ENCODE measurements around the gene SCN4A. TPM values are rescaled to one million over a fixed set of nuclear protein-coding genes. Genes with fewer than 3 reads are reported as not detected.

SCN4A gene
- total RNA-seq, 1 experiment from 2014 or later: 0.37 TPM

DNA sequence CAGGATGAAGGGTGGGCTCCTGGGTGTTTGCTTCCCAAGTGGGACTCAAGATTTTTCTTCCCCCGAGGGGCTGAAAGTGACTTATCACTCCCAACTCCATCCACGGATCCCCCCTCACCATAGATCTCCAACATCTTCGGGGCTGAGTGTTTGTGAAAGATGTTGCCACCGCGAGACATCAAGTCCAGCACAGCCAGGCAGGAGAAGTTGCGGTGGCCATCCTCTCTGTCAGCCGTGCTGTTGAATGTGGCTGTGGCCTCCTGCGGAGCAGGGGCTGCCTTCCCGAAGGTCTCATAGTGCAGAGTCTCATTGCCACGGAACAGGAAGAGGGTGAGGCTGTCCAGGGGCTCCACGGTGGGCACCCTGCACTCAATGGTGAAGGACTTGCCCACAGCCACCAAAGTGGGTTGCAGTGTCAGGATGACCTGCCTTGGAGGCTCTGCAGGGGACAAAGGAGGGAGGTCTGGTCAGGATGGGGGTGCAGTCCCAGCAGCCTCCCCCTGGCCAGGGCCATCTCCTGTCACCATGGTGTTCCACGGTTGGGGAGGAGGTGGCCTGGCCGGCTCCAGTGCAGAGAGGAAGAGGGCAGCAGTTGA lies 30.9 kb upstream of the SCN4A start:
- in situ Hi-C loops (cut with HindIII; ENCODE audit: low pct_unique_long_range_greater_than_20kb, low sequenced_read_pairs): no loop called here
- no peak for DNase-seq (ENCODE audit: low read depth)

DNA sequence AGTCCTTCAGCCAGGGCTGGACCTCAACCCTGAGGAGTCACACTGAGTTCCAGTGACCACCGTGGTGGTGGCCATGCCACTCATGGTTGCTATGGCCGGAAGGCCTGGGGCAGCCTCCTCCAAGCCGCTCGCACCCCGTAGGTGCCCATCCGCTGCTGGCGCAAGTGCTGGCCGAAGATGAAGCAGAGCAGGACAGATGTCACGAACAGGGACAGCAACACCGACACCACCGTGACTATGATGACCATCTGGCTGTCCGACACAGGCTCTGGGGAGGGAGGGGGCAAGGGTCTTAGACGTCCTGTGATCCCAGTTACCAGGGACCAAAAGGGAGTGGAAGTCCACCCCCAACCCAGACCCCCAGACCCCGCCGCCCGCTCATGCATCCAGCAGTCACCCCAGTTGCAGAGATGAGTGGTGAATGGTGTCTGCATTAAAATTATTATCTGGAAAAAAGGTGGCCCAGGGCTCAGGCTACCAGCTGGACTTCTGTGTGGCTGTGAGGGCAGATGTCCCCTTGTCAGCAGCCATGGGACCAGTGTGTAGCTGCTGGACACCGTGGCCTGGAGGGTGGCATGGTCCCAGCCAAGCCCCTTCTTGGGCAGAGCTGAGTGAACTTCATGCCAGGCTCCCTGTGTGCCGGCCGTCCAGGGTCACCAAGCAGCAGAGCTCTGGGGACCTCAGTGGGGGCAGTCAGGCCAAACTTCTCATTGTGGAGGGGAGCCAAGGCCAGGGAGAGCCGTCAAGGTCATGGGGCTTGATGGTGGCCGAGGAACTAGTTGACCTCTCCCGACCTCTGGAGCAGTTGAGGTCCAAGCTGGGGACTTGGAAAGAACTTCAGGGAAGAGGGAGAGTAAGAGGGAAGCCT lies 30.2 kb upstream of the SCN4A start:
- in situ Hi-C loops (cut with HindIII; ENCODE audit: low pct_unique_long_range_greater_than_20kb, low sequenced_read_pairs): no loop called here
- no peak for DNase-seq (ENCODE audit: low read depth)

DNA sequence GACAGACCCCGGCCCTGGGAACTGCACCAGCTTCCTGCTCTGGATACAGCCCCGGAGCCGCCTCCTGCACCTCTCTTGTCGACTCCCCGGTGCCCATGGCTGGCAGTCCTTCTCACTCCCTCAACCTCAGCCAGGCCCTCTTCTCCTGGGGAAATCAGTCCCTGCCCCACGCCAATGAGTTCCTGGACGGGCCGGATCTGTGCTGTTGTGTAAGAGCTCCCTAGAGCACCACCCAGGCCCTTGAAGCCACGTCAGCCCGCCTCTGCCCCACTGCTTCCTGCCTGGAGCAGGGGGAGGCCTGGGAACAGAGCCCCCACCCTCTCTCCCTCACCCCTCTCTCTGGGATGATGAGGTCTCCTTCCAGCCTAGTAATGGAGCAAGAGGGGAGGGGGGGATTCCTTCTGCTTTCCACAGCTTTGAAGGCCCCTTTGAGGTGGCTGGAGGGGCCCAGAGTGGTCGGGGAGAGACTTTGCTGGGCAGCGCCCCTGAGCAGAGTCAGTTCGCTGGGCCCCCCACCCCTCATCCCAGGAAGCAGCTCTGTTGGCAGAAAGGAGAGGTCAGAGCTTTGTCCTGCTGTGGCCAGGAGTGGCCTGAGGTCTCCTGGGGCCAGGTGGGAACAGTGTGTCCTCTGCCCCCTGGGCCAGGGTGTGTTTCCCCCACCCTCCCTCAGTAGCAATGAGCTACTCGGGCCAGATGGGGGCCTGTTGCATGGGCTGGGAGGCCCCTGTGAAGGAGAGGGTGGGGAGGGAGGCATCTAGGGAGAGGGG lies 29.2 kb upstream of the SCN4A start:
- in situ Hi-C loops (cut with HindIII; ENCODE audit: low pct_unique_long_range_greater_than_20kb, low sequenced_read_pairs): no loop called here

DNA sequence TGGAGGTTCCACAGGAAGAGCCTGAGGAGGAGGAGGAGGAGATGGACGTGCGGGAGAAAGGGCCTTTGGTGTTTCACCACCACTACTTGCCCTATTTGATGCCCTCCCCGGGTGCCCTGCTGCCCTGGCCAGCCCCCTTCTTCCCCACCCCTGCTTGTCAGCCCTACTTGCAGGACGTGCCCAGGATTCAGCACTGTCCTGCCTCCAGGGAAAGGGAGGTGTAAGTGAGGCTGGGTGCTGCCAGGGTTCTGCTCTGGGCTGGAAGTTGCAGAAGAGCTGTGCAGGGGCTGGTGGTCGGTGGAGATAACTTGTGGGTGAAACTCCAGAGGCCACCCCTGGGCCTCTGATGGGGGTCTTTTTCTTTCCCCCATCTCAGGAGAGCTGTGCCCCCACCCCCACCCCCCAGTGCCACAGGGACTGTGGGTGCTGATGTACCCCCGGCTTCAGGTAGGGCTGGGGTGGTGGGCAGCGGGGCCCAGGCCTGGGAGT lies 28.4 kb upstream of the SCN4A start:
- DNase-seq (ENCODE audit: low read depth): no peak
- in situ Hi-C loops (cut with HindIII; ENCODE audit: low pct_unique_long_range_greater_than_20kb, low sequenced_read_pairs): no loop called here

More for the DNA sequence above, 29.2 kb upstream of the SCN4A start:
- no peak for DNase-seq (ENCODE audit: low read depth)

DNA sequence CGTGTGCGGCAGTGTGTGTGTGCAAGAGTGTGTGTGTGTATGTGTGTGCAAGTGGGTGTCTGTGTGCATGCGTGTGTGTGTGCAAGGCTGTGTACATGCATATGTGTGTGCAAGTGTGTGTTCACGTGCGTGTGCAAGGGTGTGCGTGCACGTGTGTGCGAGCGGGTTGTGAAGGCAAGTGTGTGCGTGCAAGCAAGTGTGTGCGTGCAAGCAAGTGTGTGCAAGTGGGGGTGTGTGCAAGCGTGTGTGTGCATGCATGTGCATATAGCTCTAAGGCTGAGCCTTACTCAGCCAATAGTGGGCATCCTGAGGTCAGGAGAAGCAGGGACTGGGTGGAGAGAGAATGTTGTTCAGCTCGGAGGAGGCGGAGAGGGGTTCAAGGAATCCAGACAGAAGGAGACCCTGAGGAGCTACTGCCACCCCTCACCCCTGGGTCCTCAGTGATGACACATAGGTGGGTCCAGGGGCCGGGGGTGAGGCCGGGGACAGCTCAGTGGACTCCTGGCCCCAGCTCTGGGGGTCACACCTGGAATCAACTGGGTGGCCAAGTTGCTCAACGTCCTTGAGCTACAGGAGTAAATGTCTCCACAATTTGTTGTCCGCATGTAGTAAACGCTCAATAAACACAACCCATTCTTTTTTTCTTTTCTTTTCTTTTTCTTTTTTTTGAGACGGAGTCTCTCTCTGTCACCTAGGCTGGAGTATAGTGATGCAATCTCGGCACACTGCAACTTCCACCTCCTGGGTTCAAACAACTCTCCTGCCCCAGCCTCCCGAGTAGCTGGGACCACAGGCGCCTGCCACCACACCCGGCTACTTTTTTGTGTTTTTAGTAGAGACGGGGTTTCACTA lies 27.2 kb upstream of the SCN4A start:
- DNase-seq (ENCODE audit: low read depth): no peak
- in situ Hi-C loops (cut with HindIII; ENCODE audit: low pct_unique_long_range_greater_than_20kb, low sequenced_read_pairs): no loop called here

DNA sequence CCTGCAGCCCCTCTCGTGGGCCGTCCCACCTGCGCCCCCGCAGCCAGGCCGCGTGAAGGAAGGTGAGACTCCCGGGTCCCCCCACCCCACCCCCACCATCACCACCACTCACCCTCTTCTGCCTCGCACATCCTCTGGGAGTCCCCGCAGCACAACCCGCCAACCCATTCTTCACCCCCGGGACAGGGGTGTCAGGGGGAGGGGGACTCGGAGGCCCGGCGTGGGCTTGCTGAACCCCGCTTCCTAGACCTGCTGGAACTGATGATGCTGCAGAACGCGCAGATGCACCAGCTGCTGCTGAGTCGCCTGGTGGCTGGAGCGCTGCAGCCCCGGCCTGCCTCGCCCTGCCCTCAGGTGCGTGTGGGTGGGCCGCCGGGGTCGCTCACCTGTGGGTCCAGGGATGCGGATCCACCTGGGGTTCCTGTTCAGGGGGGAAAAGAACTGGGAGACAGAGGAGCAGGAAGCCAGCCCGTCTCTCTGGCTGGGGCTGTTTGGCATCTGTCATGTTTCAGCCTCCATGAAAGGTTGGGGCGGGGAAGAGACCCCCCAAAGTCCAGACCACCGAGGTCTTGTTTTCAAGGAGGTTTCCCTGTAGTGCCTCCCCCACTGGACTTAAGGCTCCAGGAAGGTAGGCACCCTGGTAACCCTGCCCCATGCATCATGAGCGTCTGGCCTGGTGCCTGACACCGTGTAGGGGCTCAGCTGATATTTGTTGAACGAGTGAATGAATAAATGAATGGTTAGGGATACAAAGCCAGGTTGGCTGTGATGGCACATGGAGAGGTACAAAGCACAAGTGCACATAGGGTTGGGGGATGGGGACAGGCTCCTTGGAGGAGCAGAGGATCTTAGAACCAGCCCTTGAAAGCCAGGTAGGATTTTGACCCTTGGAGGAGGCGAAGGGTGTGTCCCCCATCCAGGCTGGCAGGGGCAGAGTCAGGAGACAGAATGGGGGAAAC lies 26.3 kb upstream of the SCN4A start:
- in situ Hi-C loops (cut with HindIII; ENCODE audit: low pct_unique_long_range_greater_than_20kb, low sequenced_read_pairs): no loop called here
- DNase-seq (ENCODE audit: low read depth): no peak

DNA sequence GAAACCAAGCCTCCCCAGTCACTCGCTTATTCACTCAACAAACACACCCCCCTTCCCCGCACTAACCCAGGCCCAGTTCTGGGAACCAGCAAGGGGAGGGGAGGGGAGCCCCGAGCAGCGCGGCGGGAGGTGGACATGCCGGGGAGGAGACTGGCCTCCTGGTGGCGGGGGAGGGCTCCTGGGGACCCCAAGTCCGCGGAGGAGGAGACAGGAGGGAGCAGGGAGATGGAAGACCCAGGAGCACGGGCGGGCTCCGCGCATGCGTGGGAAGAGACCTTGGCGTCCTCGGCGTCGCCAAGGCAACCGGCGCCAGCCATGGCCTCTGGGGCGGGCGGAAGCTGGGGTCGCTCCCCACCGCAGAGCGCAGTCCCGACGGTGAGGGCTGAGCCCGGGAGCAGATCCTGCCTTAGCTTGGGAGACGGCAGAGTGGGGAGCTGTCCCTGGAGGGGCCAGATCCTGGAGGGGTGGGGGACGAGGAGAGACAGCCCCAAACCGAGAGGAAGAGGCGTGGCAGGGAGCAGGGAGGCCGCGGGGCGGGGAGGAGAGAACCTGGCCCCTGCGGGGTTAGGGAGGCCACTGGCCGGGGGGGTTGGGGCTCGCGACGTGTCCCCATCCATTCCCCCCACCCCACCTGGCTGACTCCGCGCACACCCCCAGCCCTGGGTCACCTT lies 25.5 kb upstream of the SCN4A start, which contains the start of gene PRR29:
Gene PRR29 (plus strand): TSS at position 302 of the 671 bp plus-strand sequence. CDS start 14 bp downstream, at position 316.
- in situ Hi-C loops (cut with HindIII; ENCODE audit: low pct_unique_long_range_greater_than_20kb, low sequenced_read_pairs): no loop called here
- peak; percentile 48 for DNase-seq (ENCODE audit: low read depth)

DNA sequence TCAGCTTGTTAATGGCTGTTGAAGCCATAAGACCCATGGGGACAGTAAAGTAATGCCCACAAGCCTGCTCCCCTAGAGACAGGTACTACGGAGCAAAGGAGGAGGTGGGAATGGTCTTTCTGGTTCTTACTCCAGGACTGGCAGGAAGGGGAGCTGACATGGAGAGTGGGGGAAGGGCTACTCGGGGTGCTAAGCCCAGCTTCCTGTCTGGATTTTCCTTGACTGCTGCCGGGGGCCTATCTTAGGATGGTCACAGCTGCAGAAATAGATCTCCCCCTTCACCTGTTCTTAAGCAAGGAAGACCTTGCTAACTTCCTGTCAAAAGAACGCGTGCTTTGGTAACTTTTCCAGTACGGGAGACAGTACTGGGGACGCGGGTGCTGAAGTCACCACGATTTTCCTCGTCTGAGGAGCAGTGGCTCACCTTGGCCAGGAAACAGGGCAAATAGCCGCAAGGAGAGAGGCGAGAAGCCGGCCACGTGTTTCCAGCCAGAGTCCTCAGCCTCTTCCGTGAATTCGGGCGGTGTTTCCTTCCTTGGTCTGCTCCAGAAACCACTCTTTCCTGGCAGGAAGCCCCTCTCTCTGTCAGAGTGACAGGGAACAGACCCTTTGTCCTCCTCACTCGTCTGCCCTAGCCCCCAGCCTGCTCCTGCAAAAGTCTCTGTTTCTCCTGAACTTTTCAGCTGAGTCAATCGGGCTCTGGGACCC lies 24.8 kb upstream of the SCN4A start:
- in situ Hi-C loops (cut with HindIII; ENCODE audit: low pct_unique_long_range_greater_than_20kb, low sequenced_read_pairs): no loop called here
- DNase-seq (ENCODE audit: low read depth): no peak

DNA sequence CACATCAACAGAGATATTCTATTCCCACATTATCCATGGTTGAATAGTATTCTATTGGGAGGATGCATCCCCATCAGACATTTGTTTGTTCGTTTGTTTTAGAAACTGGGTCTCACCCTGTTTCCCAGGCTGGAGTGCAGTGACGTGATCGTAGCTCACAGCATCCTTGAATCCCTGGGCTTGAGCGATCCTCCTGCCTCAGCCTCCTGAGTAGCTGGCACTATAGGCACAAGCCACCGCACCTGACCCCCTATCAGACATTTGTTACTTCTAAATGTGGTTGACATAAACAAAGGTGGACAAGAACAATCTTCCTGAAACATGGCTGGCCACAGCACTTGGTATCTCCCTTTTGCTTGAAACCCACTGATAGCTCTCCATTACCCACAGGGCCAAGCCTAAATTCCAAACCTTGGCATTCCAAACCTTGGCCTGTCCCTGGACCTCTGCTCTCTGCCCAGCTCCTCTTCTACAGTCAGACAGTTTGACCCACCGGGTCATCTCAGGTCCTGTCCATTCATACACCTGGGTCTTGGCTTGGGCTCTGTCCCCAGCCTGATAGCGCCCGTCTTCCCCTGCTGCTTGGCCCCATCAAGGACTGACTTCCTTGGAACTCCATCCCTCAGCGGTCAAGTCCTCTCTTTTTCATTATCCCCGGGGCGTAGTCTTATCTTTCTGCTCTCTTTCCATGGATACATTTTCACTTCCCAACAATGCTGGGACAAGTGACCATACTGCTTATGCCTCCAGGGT lies 23.9 kb upstream of the SCN4A start:
- no peak for DNase-seq (ENCODE audit: low read depth)
- in situ Hi-C loops (cut with HindIII; ENCODE audit: low pct_unique_long_range_greater_than_20kb, low sequenced_read_pairs): no loop called here

DNA sequence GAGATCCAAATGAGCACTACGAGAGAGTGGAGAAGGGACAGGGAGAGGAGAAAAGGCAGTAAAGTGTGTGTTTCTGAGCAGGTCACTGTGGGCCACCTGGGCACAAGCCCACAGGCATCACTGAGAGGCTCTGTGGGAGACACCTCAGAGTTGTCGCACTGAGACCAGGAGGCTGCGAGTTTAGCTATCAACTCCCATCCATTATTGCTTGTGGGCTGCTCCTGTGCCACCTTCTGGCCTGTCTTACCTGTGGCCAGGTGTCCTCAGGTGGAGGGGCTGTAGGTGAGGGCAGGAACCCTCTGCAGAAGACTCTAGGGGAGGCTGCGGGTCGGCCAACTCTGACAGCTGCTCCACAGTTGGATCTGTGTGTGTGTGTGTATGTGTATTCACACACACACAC lies 22.9 kb upstream of the SCN4A start:
- in situ Hi-C loops (cut with HindIII; ENCODE audit: low pct_unique_long_range_greater_than_20kb, low sequenced_read_pairs): no loop called here
- no peak for DNase-seq (ENCODE audit: low read depth)

DNA sequence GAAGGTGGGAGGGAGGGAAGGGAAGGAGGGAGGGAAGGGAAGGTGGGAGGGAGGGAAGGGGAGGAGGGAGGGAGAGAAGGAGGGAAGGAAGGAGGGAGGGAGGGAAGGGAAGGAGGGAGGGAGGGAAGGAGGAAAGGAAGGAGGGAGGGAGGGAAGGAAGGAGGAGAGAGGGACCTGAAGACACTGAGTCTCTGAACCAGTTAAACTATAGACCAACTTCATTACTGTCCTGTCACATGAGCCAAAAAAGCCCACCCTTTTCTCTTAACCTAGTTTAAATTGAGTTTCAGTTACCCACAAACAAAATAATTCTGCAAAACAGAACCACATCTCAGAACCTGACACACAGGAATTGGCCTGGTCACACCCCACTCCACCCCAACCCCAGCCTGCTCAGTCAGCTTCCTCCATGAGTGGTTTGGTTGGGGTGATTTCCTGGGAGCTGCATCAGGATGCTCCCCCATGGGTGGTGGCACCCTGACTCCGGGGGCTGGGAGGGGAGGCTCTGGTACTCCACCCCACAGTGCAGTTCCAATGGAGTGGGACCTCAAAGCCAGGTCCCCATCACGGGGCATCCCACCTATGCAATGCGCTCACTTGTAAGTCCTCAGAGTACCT lies 20.8 kb upstream of the SCN4A start:
- in situ Hi-C loops (cut with HindIII; ENCODE audit: low pct_unique_long_range_greater_than_20kb, low sequenced_read_pairs): no loop called here
- DNase-seq (ENCODE audit: low read depth): no peak

DNA sequence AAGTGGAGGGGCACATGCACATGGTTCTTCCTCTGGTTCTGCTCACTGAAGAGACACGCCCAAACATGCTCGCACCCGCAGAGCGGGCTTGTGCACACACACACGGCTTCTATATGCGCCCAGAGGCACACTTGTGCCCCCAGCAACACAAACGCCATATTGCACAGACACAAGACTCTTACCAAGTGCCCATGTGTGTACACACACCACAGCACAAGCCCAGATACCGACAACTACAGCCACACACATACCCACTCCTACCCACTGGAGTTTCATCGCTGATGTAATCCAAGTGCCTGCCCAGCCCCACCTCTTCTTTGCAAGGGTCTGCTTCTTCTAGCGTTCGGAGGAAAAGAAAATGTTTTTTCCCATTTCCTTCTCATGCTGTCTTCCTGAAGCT lies 18.9 kb upstream of the SCN4A start:
- no peak for DNase-seq (ENCODE audit: low read depth)
- in situ Hi-C loops (cut with HindIII; ENCODE audit: low pct_unique_long_range_greater_than_20kb, low sequenced_read_pairs): no loop called here

DNA sequence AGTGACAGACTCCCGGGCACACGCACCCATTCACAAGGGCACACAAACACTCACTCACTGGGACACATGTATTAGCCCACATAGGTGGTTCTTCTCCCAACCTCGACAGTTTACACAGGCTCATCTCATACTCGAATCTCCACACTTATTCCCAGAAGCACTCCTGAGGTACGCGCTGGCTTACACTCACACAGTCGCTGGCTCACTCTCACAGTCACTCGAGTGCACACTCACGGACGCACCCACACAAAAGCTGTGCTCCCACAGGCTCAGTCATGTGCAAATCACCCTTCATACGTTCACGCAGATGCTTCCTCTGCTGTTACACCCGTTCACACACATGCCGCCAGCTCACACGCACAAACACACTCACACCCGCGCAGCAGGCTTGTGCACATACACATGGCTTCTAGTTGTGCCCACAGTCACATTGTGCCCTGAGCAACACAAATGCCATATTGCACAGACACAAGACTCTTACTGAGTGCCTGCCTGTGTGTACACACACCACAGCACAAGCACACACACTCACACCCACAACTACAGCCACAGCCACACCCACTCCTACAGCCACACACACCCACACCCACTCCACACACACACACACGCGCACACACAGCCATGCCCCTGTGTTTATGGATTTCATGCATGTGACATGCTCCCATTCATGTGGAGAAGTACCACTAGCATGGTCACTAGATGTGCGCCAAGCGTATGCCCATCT lies 17.1 kb upstream of the SCN4A start:
- in situ Hi-C loops (cut with HindIII; ENCODE audit: low pct_unique_long_range_greater_than_20kb, low sequenced_read_pairs): no loop called here
- DNase-seq (ENCODE audit: low read depth): no peak

All from Caki2 (cell line).